CD4-positive, alpha-beta T cell treated with Interferon gamma for 1 hour (primary cell): Measurements from ENCODE around the gene NPPB.

ENCODE experiments used
- DNase-seq: peaks from one replicate; pipeline ENCODE4 v3.0.0-alpha.2; 2020

Gene NPPB

DNA sequence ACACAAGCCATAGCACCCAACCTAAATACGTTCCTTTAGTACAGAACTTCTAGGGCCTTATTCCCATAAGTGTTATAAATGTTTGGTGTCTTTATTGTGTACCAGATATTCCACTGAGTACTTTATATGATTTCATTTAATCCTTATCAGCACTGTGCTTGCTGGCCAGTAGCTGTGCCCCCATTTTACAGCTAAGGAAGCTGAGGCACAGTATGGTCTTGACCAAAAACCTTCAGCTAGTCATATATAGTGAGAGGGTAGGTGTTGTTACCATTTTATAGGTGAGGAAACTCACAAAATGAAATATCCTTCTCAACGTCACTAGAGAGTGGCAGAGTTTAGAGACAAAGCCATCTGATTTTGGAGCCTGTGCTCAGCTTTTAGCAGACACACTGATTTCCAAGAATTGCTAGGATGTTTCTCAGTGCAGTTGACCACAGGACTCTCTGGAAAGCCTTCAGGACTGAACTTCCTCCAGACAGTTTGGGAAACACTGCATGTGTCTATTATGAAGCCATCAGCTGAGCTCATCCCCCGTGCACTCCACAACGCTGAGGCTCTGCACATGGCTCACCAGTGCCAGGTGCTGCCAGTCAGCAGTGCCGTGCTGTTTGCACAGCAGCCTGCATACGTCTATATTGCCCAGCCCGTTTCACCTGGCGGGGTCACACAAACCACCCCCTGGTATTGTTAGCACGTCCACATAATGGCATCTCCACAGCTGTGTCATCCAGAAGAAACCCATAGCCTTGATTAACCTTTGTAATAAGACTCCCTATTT, 26.6 kb downstream of the NPPB start:
- no peak for DNase-seq

GRCh38 chr1:11828511-11828910, 30.2 kb downstream of the NPPB start:
- DNase-seq: no peak

- no peak for DNase-seq
Measured at GRCh38 chr1:11826946-11827345, 31.8 kb downstream of the NPPB start.

GRCh38 chr1:11825131-11825530, 33.6 kb downstream of the NPPB start:
- DNase-seq: no peak

DNA sequence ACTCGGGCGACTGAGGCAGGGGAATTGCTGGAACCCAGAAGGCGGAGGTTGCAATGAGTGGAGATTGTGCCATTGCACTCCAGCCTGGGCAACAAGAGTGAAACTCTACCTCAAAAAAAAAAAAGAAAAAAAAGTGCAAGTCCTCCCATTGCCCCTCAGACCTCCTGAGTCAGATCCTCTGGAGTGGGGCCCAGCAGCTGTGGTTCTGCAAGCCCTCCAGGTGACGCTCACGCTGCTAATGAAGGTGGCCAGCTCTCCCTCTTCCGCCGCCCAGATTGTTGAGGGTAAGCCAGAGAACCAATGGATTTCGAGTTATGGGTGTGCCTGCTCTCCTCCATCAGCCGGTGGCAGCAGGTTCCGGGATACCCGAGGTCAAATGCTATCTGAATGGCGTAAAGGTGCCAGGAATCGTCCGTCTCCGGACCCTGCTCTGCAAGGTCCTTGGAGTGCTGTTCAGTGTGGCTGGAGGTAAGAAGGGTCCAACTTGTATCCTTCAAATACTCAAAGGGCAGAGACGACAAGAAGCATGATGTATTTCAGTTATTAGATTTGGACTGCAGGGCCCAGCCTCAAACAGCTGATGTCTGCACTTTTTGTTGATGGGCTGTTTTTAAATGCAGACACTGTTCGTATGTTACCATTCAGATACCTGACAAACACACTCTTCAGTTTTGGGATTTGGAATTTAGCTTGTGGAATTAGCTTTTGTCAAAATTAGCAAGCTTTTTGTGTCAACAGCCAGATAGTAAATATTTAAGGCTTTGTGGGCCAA, 35.2 kb downstream of the NPPB start:
- no peak for DNase-seq

- no peak for DNase-seq
Measured at GRCh38 chr1:11822091-11822490, 36.7 kb downstream of the NPPB start.

GRCh38 chr1:11817192-11817591, 41.6 kb downstream of the NPPB start:
- no peak for DNase-seq

GRCh38 chr1:11813021-11813420, 45.7 kb downstream of the NPPB start:
- DNase-seq: no peak
